Left lung (tissue), 10 donors: Measurements from ENCODE around the gene CNTN4. TPM values are rescaled to one million over a fixed set of nuclear protein-coding genes. Genes with fewer than 3 reads are reported as not detected.

Experiments
- ATAC-seq: fragments of 200-7000 bp; cut with Tn5 transposase; one replicate; pipeline ENCODE4 v1.9.1; 2020; ENCODE audit warnings: moderate library complexity
- DNase-seq, 4 donors: peaks; one replicate each; pipeline ENCODE4 v3.0.0-alpha.2; 2013 to 2020
- H3K27ac ChIP-seq, 2 donors: fragments of 200-600 bp; sonication (generic) in 1 of 2; one replicate each; pipeline versions ENCODE4 v1.5.0 to v1.8.0; 2020 to 2021
- H3K27me3 ChIP-seq, 2 donors: fragments of 200-600 bp; sonication (generic) in 1 of 2; one replicate each; pipeline versions ENCODE4 v1.5.0 to v1.8.0; 2020 to 2021
- H3K36me3 ChIP-seq, 2 donors: fragments of 200-600 bp; sonication (generic) in 1 of 2; one replicate each; pipeline versions ENCODE4 v1.5.0 to v1.8.0; 2020 to 2021
- H3K4me1 ChIP-seq, 2 donors: fragments of 200-600 bp; one replicate each; pipeline ENCODE4 v1.8.0; 2021
- H3K4me3 ChIP-seq, 2 donors: fragments of 200-600 bp; sonication (generic) in 1 of 2; one replicate each; pipeline versions ENCODE4 v1.5.0 to v1.8.0; 2020 to 2021; ENCODE audit warnings: mild to moderate bottlenecking in 1 of 2
- H3K9me3 ChIP-seq, 2 donors: fragments of 200-600 bp; sonication (generic) in 1 of 2; one replicate each; pipeline versions ENCODE4 v1.5.0 to v1.8.0; 2020 to 2021
- intact Hi-C, 2 donors: fragments of 100-400 bp; cut with DNase I; formaldehyde crosslinking; loops; one replicate each; pipeline versions ENCODE4 v1.11.2 to v1.14.2; 2022
- polyA plus RNA-seq, 6 donors: library from polyadenylated mRNA; unstranded; fragments of 120-200 nt; gene quantifications; one replicate each; pipeline ENCODE4 v1.2.1, GENCODE V29; 2013; ENCODE audit not compliant: insufficient read length in 6 of 6
- total RNA-seq, 2 donors: library from RNA; stranded (reverse); fragmentation: NEBNext Ultra II Directional; extraction: Animal tissue kit (Norgen Biotek cat#: 25700); gene quantifications; one replicate each; pipeline ENCODE4 v1.2.1, GENCODE V29; 2021
- TF ChIP-seq, protein P1 (sequence below), 2 donors: fragments of 200-600 bp; sonication (generic) in 1 of 2; IDR thresholded peaks; one replicate each; pipeline versions ENCODE4 v1.5.0 to v1.8.0; 2021; ENCODE audit warnings: antibody characterized with exemption in 2 of 2
- donor health status: DM: no; HTN: yes; CAD: no.
- donor health status: DM: no; HTN: no; CAD: no.

The CNTN4 gene
- total and polyA plus RNA-seq, 8 donors = 5.9 to 10.4 (median 8.2) TPM

DNA sequence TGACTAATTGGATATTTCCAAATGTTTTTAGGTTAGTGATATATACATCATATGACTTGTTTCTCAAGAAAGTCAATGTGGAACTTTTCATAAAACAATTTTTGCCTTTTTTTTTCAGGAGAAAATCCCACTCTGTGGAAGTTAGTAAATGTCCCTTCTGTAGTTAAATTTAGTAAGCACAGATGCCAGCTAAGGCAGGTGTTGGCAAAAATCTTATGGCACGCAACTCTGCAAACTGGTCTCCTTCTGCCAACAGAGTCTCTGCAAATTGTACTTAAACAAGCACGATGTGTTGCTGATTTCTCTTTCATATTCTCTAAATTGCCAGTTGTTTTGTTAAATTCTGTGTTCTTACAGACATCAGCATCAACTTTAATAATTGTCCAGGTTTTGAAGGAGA, 777.7 kb downstream of the CNTN4 start:
- DNase-seq = no peak
- Histone ChIP-seq H3K36me3 (no peaks in the 10 kb centered on the region), H3K4me1 (no peaks in the 10 kb centered on the region), H3K27ac (no peak overlapping the region), H3K27me3 (no peaks in the 10 kb centered on the region), H3K4me3 (no peak overlapping the region), H3K9me3 (no peaks in the 10 kb centered on the region)
- intact Hi-C loops = no loop called here
- no peak for ATAC-seq
- TF ChIP-seq, protein P1, sequence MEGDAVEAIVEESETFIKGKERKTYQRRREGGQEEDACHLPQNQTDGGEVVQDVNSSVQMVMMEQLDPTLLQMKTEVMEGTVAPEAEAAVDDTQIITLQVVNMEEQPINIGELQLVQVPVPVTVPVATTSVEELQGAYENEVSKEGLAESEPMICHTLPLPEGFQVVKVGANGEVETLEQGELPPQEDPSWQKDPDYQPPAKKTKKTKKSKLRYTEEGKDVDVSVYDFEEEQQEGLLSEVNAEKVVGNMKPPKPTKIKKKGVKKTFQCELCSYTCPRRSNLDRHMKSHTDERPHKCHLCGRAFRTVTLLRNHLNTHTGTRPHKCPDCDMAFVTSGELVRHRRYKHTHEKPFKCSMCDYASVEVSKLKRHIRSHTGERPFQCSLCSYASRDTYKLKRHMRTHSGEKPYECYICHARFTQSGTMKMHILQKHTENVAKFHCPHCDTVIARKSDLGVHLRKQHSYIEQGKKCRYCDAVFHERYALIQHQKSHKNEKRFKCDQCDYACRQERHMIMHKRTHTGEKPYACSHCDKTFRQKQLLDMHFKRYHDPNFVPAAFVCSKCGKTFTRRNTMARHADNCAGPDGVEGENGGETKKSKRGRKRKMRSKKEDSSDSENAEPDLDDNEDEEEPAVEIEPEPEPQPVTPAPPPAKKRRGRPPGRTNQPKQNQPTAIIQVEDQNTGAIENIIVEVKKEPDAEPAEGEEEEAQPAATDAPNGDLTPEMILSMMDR (IDR thresholded peaks at IDR 0.05) = no peak

GRCh38 chr3:2879023-2879422, 780.4 kb downstream of the CNTN4 start:
- ATAC-seq = no peak
- H3K27me3 ChIP-seq = no peaks in the 10 kb centered on the region
- TF ChIP-seq, protein P1 (IDR thresholded peaks at IDR 0.05) = no peak
- DNase-seq = no peak
- H3K27ac ChIP-seq = no peak overlapping the region
- no peaks in the 10 kb centered on the region for H3K9me3 ChIP-seq
- no peak overlapping the region for H3K4me3 ChIP-seq
- H3K4me1 ChIP-seq = no peaks in the 10 kb centered on the region
- no peaks in the 10 kb centered on the region for H3K36me3 ChIP-seq
- intact Hi-C loops = no loop called here

DNA sequence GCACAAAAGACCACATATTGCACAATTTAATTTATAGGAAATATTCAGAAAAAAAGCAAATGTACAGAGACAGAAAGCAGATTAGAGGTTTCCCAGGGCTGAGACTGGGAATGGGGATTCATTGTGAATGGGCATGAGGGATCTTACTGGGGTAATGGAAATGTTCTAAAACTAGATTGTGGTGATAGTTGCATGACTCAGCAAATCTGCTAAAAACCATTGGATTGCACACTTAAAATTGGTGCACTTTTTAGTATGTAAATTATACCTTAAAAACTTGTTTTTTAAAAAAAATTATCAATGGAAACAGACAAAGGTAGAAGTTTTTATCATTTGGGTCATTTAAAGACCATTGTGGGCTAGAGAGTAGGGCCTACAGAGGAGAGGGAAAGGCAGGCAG, 780.9 kb downstream of the CNTN4 start:
- Histone ChIP-seq H3K9me3 (no peaks in the 10 kb centered on the region), H3K4me1 (no peaks in the 10 kb centered on the region), H3K4me3 (no peak overlapping the region), H3K27ac (no peak overlapping the region), H3K27me3 (no peaks in the 10 kb centered on the region), H3K36me3 (no peaks in the 10 kb centered on the region)
- ATAC-seq (no peak), DNase-seq (no peak)
- TF ChIP-seq, protein P1 (IDR thresholded peaks at IDR 0.05) = no peak
- intact Hi-C loops = no loop called here

DNA sequence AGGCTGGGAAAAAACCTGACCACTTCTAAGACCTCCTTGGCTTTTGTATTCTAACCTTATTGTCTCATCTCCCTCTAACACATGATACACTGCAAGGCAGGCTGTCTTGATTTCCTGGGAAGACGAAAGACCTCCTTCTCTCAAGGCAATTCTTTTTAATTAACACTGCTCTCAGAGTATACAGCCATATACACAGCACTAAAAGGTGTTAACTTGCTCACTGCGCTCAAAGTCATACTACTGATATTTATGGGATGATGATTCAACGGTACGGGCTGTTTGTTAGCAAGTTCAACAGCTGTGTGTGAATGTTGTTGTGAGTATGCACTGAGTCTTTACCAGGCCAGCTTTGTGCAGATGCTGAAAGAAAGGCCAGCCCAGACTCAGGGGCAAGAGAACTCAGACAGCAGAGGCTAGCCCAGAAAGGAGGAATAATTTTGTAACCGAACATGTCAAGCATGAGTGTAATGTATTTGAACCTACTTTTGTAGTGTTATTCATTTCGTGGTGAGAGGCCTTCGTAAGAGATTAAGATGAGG, 781.6 kb downstream of the CNTN4 start:
- ATAC-seq = no peak

DNA sequence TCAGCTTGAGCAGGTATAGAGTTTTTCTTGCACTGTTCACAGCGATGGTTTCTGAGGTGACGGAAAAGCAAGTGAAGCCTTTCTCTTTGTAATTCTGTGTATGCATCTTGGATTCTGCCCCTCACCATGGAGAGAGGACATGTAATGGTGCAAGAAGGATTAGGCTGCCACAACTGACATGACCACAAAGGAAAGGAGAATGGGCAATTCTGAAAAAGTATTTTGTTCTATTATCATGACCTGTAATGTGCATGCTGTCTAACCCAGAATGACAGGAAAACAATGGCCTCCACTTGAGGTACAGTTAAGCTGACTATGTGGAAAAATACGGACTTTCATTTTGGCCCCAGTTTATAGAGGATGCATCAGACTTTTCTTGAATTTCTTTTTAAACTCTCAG, 784.6 kb downstream of the CNTN4 start:
- TF ChIP-seq, protein P1 (IDR thresholded peaks at IDR 0.05) = no peak

More for the DNA sequence above, 781.6 kb downstream of the CNTN4 start:
- no peaks in the 10 kb centered on the region for H3K4me1 ChIP-seq
- no peaks in the 10 kb centered on the region for H3K36me3 ChIP-seq
- no peak overlapping the region for H3K4me3 ChIP-seq
- no peaks in the 10 kb centered on the region for H3K27me3 ChIP-seq
- intact Hi-C loops = no loop called here
- no peak overlapping the region for H3K27ac ChIP-seq
- H3K9me3 ChIP-seq = no peaks in the 10 kb centered on the region
- TF ChIP-seq, protein P1 (IDR thresholded peaks at IDR 0.05) = no peak
- DNase-seq = no peak

More for the DNA sequence above, 784.6 kb downstream of the CNTN4 start:
- ATAC-seq (no peak), DNase-seq (no peak)
- intact Hi-C loops = no loop called here
- Histone ChIP-seq H3K27ac (no peak overlapping the region), H3K27me3 (no peaks in the 10 kb centered on the region), H3K4me1 (no peaks in the 10 kb centered on the region), H3K4me3 (no peak overlapping the region), H3K9me3 (no peaks in the 10 kb centered on the region), H3K36me3 (no peaks in the 10 kb centered on the region)
